ENCODE data around the gene SHISAL1.

The SHISAL1 gene

GRCh38 chr22:44276706-44277356, 35.9 kb downstream of the SHISAL1 start:
- peaks cover 4% of the 10 kb centered on the region for H3K27me3 ChIP-seq (ENCODE audit: insufficient read depth, poor library complexity, severe bottlenecking)
- TF ChIP-seq GABPA (IDR thresholded peaks at IDR 0.05; ENCODE audit: low read depth), result no peak
- TF ChIP-seq REST (IDR thresholded peaks at IDR 0.05; ENCODE audit: insufficient replicate concordance, low read depth), result no peak
- no peak for TF ChIP-seq SPI1 (IDR thresholded peaks at IDR 0.05; ENCODE audit: borderline replicate concordance, low read depth)
- TF ChIP-seq POLR2AphosphoS5 (IDR thresholded peaks at IDR 0.05; ENCODE audit: low read depth), result no peak
- no peak for TF ChIP-seq CTCF (IDR thresholded peaks at IDR 0.05; ENCODE audit: insufficient read depth, low read length)
- DNase-seq (ENCODE audit: low read depth in 1 of 2, low spot score in 1 of 2), result no peak
- H3K27ac ChIP-seq (replicated peaks), result no peak overlapping the region
- no peak overlapping the region for H3K4me3 ChIP-seq (replicated peaks; ENCODE audit: insufficient read depth, low read length)

GRCh38 chr22:44276041-44276440, 36.7 kb downstream of the SHISAL1 start:
- no peak for DNase-seq (ENCODE audit: low read depth in 1 of 2, low spot score in 1 of 2)
- TF ChIP-seq SPI1 (IDR thresholded peaks at IDR 0.05; ENCODE audit: borderline replicate concordance, low read depth) (no peak), CTCF (IDR thresholded peaks at IDR 0.05; ENCODE audit: insufficient read depth, low read length) (no peak), GABPA (IDR thresholded peaks at IDR 0.05; ENCODE audit: low read depth) (no peak), POLR2AphosphoS5 (IDR thresholded peaks at IDR 0.05; ENCODE audit: low read depth) (no peak), REST (IDR thresholded peaks at IDR 0.05; ENCODE audit: insufficient replicate concordance, low read depth) (no peak)
- Histone ChIP-seq H3K27ac (replicated peaks) (no peak overlapping the region), H3K27me3 (ENCODE audit: insufficient read depth, poor library complexity, severe bottlenecking) (peaks cover 4% of the 10 kb centered on the region), H3K4me3 (replicated peaks; ENCODE audit: insufficient read depth, low read length) (no peak overlapping the region)

- H3K4me3 ChIP-seq (replicated peaks; ENCODE audit: insufficient read depth, low read length), result no peak overlapping the region
- TF ChIP-seq CTCF (IDR thresholded peaks at IDR 0.05; ENCODE audit: insufficient read depth, low read length) (no peak), GABPA (IDR thresholded peaks at IDR 0.05; ENCODE audit: low read depth) (no peak), REST (IDR thresholded peaks at IDR 0.05; ENCODE audit: insufficient replicate concordance, low read depth) (no peak), POLR2AphosphoS5 (IDR thresholded peaks at IDR 0.05; ENCODE audit: low read depth) (no peak), SPI1 (IDR thresholded peaks at IDR 0.05; ENCODE audit: borderline replicate concordance, low read depth) (no peak)
- H3K27me3 ChIP-seq (ENCODE audit: insufficient read depth, poor library complexity, severe bottlenecking), result peaks cover 4% of the 10 kb centered on the region
- no peak for DNase-seq (ENCODE audit: low read depth in 1 of 2, low spot score in 1 of 2)
- no peak overlapping the region for H3K27ac ChIP-seq (replicated peaks)
These were observed 37.1 kb downstream of the SHISAL1 start for GRCh38 chr22:44275631-44275995.

Data from HL-60 (cell line).